Heart right ventricle (tissue), 16 donors: Measurements from ENCODE around the gene RARB. TPM values are rescaled to one million over a fixed set of nuclear protein-coding genes. Genes with fewer than 3 reads are reported as not detected.

Experiments
- ATAC-seq, 8 donors: fragments of 200-7000 bp; cut with Tn5 transposase; one replicate each; pipeline ENCODE4 v1.9.1; 2020; ENCODE audit warnings: mild to moderate bottlenecking in 8 of 8, moderate library complexity in 8 of 8, moderate number of reproducible peaks in 1 of 8
- DNase-seq, 2 donors: peaks; one replicate each; pipeline ENCODE4 v3.0.0-alpha.2; 2020
- H3K27ac ChIP-seq, 10 donors: fragments of 200-600 bp; sonication (generic) in 2 of 10; one replicate each; pipeline versions ENCODE4 v1.5.0 to v1.8.0; 2020 to 2022; ENCODE audit warnings: mild to moderate bottlenecking in 3 of 10
- H3K27me3 ChIP-seq, 7 donors: fragments of 200-600 bp; one replicate each; pipeline ENCODE4 v1.8.0; 2021 to 2022; ENCODE audit warnings: mild to moderate bottlenecking in 2 of 7
- H3K36me3 ChIP-seq, 9 donors: fragments of 200-600 bp; sonication (generic) in 1 of 9; one replicate each; pipeline versions ENCODE4 v1.5.0 to v1.8.0; 2020 to 2022; ENCODE audit warnings: mild to moderate bottlenecking in 2 of 9
- H3K4me1 ChIP-seq, 9 donors: fragments of 200-600 bp; sonication (generic) in 1 of 9; one replicate each; pipeline versions ENCODE4 v1.5.0 to v1.8.0; 2020 to 2022; ENCODE audit warnings: mild to moderate bottlenecking in 4 of 9
- H3K4me3 ChIP-seq, 10 donors: fragments of 200-600 bp; sonication (generic) in 2 of 10; one replicate each; pipeline versions ENCODE4 v1.5.0 to v1.8.0; 2020 to 2022; ENCODE audit warnings: mild to moderate bottlenecking in 7 of 10, moderate library complexity in 2 of 10
- H3K9me3 ChIP-seq, 11 donors: fragments of 200-600 bp in 10 of 11; sonication (generic) in 2 of 11; one replicate each; pipeline versions ENCODE4 v1.5.0 to v1.8.0; 2013 to 2022; ENCODE audit warnings: mild to moderate bottlenecking in 2 of 11, control low read depth in 1 of 11, moderate library complexity in 1 of 11
- WGBS, 2 donors: extraction: QIAGEN DNeasy Blood & Tissue Kit; methylation state at CpG; one replicate each; pipeline ENCODE4 v1.1.7; 2013; ENCODE audit warnings: inconsistent platforms in 1 of 2; 5-methylcytosine and 5-hydroxymethylcytosine counted together
- intact Hi-C, 10 donors: fragments of 100-400 bp; cut with DNase I; formaldehyde crosslinking; loops; one replicate each; pipeline versions ENCODE4 v1.11.1 to v1.14.2; 2022
- polyA plus RNA-seq, 2 donors: library from polyadenylated mRNA; stranded (reverse); fragments of 200-250 nt; gene quantifications; one replicate each; pipeline ENCODE4 v1.2.3, GENCODE V29; 2013
- total RNA-seq, 10 donors: library from RNA; stranded (reverse); fragmentation: NEBNext Ultra II Directional in 3 of 10; extraction: Animal tissue kit (Norgen Biotek cat#: 25700) in 3 of 10; gene quantifications; one replicate each; pipeline versions ENCODE4 v1.2.1 to v1.2.4, GENCODE V29; 2021 to 2023
- TF ChIP-seq, protein P1 (sequence below), 9 donors: fragments of 200-600 bp; sonication (generic) in 2 of 9; IDR thresholded peaks; one replicate each; pipeline versions ENCODE4 v1.5.0 to v1.8.0; 2021 to 2022; ENCODE audit warnings: antibody characterized with exemption in 9 of 9, mild to moderate bottlenecking in 5 of 9, moderate library complexity in 1 of 9
- donor health status: Arrhythmogenic right ventricular cardiomyopathy.
- donor health status: ischemic (EF 13 %, LVEDD 7.1; RV severe dilation, severe dysfunction).
- donor health status: healthy with polysubstance abuse.
- donor health status: DM: no; HTN: yes; CAD: no.
- donor health status: DM: no; HTN: no; CAD: no.
- donor health status: ischemic (EF 25% LVEDD 6.9; RV normal size, moderate dysfunction).
- donor health status: ischemic (EF 25% LVEDD 5.7; RV mildly dilated, moderate dysfunction).
- donor health status: healthy.
- donor health status: DM: yes; HTN: yes; CAD: no.
- donor health status: Ischemic cardiomyopathy.
- donor health status: ischemic (EF 35%, LVEDD 5.7; RV mildly dilated, moderate dysfunction).
- donor health status: nonischemic (EF 11% LVEDD 7.7; RV severe dilation, severe dysfunction).
- donor health status: DM: yes; HTN: yes; CAD: no.
- donor health status: PGD.
- donor health status: ischemic (EF 29% LVEDD 5.4; RV normal size, mild dysfunction).
- donor health status: nonischemic (EF 23%, LVEDD 6.1; RV moderate dilation, normal function).

The RARB gene
- total and polyA plus RNA-seq, 12 donors: 3.6 to 23.2 (median 17.8) TPM

DNA sequence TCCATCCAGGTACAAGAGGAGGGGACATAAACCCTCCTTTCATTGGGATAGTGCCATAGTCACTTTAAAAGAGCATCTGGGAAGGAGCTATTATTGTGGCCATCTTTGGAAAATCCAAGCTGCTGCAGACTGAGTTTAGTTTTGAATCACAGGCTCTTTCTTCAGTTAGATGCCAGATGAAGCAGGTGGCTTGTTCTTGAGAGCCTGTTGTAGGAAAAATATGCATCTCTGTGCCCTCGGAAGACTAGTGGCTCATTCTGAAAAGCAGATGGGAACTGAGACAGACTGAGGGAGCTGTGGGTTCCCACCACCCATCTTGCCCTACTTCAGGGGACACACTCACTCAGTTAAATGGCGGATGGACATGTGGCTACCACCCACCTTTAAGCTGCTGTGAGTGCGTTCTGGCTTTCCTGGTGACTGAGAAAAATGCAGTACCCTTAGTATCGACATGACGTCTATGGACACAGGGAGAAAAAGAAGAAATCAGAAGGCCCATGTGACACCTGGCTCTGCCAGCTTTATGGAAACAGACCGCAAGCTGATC is 50.2 kb downstream of the RARB start:
- TF ChIP-seq, protein P1, sequence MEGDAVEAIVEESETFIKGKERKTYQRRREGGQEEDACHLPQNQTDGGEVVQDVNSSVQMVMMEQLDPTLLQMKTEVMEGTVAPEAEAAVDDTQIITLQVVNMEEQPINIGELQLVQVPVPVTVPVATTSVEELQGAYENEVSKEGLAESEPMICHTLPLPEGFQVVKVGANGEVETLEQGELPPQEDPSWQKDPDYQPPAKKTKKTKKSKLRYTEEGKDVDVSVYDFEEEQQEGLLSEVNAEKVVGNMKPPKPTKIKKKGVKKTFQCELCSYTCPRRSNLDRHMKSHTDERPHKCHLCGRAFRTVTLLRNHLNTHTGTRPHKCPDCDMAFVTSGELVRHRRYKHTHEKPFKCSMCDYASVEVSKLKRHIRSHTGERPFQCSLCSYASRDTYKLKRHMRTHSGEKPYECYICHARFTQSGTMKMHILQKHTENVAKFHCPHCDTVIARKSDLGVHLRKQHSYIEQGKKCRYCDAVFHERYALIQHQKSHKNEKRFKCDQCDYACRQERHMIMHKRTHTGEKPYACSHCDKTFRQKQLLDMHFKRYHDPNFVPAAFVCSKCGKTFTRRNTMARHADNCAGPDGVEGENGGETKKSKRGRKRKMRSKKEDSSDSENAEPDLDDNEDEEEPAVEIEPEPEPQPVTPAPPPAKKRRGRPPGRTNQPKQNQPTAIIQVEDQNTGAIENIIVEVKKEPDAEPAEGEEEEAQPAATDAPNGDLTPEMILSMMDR (IDR thresholded peaks at IDR 0.05): no peak
- Histone ChIP-seq H3K9me3 (no peaks in the 10 kb centered on the region), H3K27me3 (no peaks in the 10 kb centered on the region), H3K27ac (peak overlapping the region in 4 of 10 donors; percentile 2 to 56 (median 17)), H3K4me1 (peaks cover 12 to 89% (median 58%) of the 10 kb centered on the region in 9 donors), H3K36me3 (no peaks in the 10 kb centered on the region), H3K4me3 (no peak overlapping the region)
- intact Hi-C loops: no loop called here
- ATAC-seq (no peak), DNase-seq (no peak)
- 63 to 65% methylated on average over 6 of the region's 6 CpGs for WGBS, 2 donors

DNA sequence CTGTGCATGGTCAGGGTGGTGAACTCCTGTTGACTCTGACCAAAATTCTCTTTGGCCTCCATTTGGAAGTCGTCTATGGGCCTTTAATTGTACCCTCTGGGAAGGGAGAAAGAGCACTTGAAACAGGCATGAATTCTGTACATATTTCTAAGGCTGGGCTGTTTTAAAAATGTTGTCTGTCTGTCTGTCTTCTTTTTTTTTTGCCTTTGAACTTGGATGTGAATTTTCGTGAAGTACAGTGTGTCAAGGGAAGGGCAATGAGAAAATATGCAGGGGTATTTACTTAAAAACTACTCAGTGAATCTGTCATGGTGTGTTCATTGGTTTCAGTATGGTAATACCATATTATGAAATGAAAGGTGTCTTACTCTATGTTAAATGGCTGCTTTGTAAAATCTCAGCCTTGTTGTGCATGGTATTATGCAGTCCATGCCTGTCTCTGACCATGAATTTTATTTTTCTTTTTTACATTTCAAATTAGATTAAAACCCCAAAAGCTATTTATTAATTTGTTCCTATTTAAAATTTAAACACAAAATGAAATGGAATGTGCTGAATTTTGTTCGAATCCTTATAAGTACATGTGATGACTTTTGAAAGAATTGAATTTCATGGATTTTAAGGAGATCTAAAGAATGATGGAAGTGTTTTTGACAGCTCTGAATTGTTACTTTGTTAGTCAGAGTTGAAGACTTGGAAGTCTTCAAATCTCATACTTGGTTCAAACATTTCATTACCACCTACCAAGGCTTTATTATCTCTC is 51.1 kb downstream of the RARB start:
- no peak for ATAC-seq
- WGBS, 2 donors: 59 to 69% methylated on average over 3 of the region's 3 CpGs
- H3K4me1 ChIP-seq: peaks cover 9 to 87% (median 55%) of the 10 kb centered on the region in 9 donors

GRCh38 chr3:25479727-25480010 is 51.6 kb downstream of the RARB start:
- no peak for ATAC-seq
- Histone ChIP-seq H3K4me3 (no peak overlapping the region), H3K27me3 (no peaks in the 10 kb centered on the region), H3K9me3 (no peaks in the 10 kb centered on the region), H3K27ac (peak overlapping the region in 3 of 10 donors; percentile 2 to 40 (median 28)), H3K4me1 (peaks cover 9 to 87% (median 54%) of the 10 kb centered on the region in 9 donors), H3K36me3 (no peaks in the 10 kb centered on the region)
- WGBS, 2 donors: 5 to 8% methylated on average over 1 of the region's 1 CpG
- intact Hi-C loops: no loop called here
- no peak for DNase-seq
- TF ChIP-seq, protein P1 (IDR thresholded peaks at IDR 0.05): no peak

More for the DNA sequence above, 51.1 kb downstream of the RARB start:
- no peak for DNase-seq
- H3K9me3 ChIP-seq: no peaks in the 10 kb centered on the region
- H3K36me3 ChIP-seq: no peaks in the 10 kb centered on the region
- peak overlapping the region in 4 of 10 donors; percentile 2 to 56 (median 32) for H3K27ac ChIP-seq
- intact Hi-C loops: no loop called here
- TF ChIP-seq, protein P1 (IDR thresholded peaks at IDR 0.05): no peak
- H3K27me3 ChIP-seq: no peaks in the 10 kb centered on the region
- H3K4me3 ChIP-seq: no peak overlapping the region

DNA sequence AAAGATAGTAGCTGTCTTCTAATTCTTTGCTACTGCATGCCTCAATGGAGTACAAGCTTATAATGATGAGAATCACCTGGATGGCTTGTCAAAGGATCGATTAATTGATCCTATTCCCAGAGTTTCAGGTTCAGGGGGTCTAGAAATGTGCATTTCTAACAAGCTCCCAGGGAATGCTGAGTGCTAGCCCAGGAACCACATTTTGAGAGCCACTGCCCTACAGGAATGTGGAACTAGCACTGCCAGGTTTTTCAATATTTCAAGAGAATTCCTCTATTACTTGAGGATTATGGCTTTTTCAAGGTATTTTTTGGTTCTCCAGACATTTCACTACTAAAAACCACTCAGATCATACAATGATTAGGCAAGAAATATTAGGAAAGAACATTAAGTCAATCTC is 52.7 kb downstream of the RARB start:
- 74 to 76% methylated on average over 1 of the region's 1 CpG for WGBS, 2 donors
- no peak overlapping the region for H3K4me3 ChIP-seq
- intact Hi-C loops: no loop called here
- ATAC-seq (no peak), DNase-seq (no peak)
- peak overlapping the region in 6 of 10 donors; percentile 1 to 61 (median 20) for H3K27ac ChIP-seq
- no peaks in the 10 kb centered on the region for H3K27me3 ChIP-seq
- no peaks in the 10 kb centered on the region for H3K9me3 ChIP-seq
- no peaks in the 10 kb centered on the region for H3K36me3 ChIP-seq
- TF ChIP-seq, protein P1 (IDR thresholded peaks at IDR 0.05): no peak
- H3K4me1 ChIP-seq: peaks cover 9 to 93% (median 53%) of the 10 kb centered on the region in 9 donors
